SK-N-SH (cell line): Measurements from ENCODE around the gene PODN. TPM values are rescaled to one million over a fixed set of nuclear protein-coding genes. Genes with fewer than 3 reads are reported as not detected.

Experiments used
- CTCF ChIA-PET: fragments of 300-600, 350-600 bp; formaldehyde crosslinking; extraction: SDS; loops from one replicate; lab custom pipeline; 2021; lab: Yijun Ruan, JAX
- POLR2A ChIA-PET: fragments of 350-600 bp; sonication (Branson Sonifier 250); formaldehyde crosslinking; extraction: SDS; loops from one replicate; lab custom pipeline; 2020; ENCODE audit warnings: antibody characterized with exemption, inconsistent platforms; lab: Yijun Ruan, JAX
- DNase-seq: peaks from one replicate; pipeline ENCODE4 v3.0.0; 2012
- H2AFZ ChIP-seq: fragments of 200-600 bp; sonication (generic); 2 replicates; pipeline ENCODE4 v1.8.1; 2016; ENCODE audit warnings: antibody characterized with exemption, mild to moderate bottlenecking, low read depth
- H3F3A ChIP-seq: fragments of 200-600 bp; sonication (generic); replicated peaks from 2 replicates; pipeline ENCODE3; 2016; ENCODE audit warnings: antibody characterized with exemption, mild to moderate bottlenecking; ENCODE audit not compliant: insufficient read depth
- H3K27ac ChIP-seq, 2 experiments: fragments of 200-500 bp in 1 of 2; fragments of 200-600 bp in 1 of 2; sonication (Bioruptor generic) in 1 of 2; sonication (generic), shearing (Covaris generic) in 1 of 2; 2 replicates each; pipeline versions ENCODE4 v1.5.1 to v1.6.1; 2014 to 2016; ENCODE audit warnings: low read depth in 2 of 2, inconsistent platforms in 1 of 2, low read length in 1 of 2, mild to moderate bottlenecking in 1 of 2, mixed read lengths in 1 of 2
- H3K27me3 ChIP-seq: fragments of 200-600 bp; sonication (generic), shearing (Covaris generic); 2 replicates; pipeline ENCODE4 v1.6.1; 2016; ENCODE audit warnings: mixed run types; ENCODE audit not compliant: insufficient read depth
- H3K36me3 ChIP-seq, 2 experiments: fragments of 200-500 bp in 1 of 2; fragments of 200-600 bp in 1 of 2; sonication (Bioruptor generic) in 1 of 2; sonication (generic) in 1 of 2; replicated peaks in 1 of 2; 2 replicates each; pipeline versions ENCODE3 to v1.5.1; 2014 to 2016; ENCODE audit warnings: low read length in 1 of 2, mild to moderate bottlenecking in 1 of 2; ENCODE audit not compliant: insufficient read depth in 2 of 2, control insufficient read depth in 1 of 2
- H3K4me1 ChIP-seq, 2 experiments: fragments of 200-500 bp in 1 of 2; fragments of 200-600 bp in 1 of 2; sonication (Bioruptor generic) in 1 of 2; sonication (generic), shearing (Covaris generic) in 1 of 2; 2 replicates each; pipeline versions ENCODE4 v1.5.1 to v1.6.1; 2014 to 2016; ENCODE audit warnings: low read depth in 1 of 2, low read length in 1 of 2, mixed run types in 1 of 2; ENCODE audit not compliant: insufficient read depth in 2 of 2, control insufficient read depth in 1 of 2
- H3K4me2 ChIP-seq: fragments of 200-600 bp; sonication (generic), shearing (Covaris generic); 2 replicates; pipeline ENCODE4 v1.6.1; 2017; ENCODE audit warnings: mixed run types
- H3K4me3 ChIP-seq, 2 experiments: fragments of 200-500 bp in 1 of 2; fragments of 200-600 bp in 1 of 2; sonication (Bioruptor generic) in 1 of 2; sonication (generic), shearing (Covaris generic) in 1 of 2; 2 replicates each; pipeline versions ENCODE4 v1.5.1 to v1.8.1; 2014 to 2016; ENCODE audit warnings: low read depth in 2 of 2, inconsistent platforms in 1 of 2, low read length in 1 of 2, mild to moderate bottlenecking in 1 of 2, mixed read lengths in 1 of 2, moderate library complexity in 1 of 2
- H3K79me2 ChIP-seq: fragments of 200-600 bp; sonication (generic); 2 replicates; pipeline ENCODE4 v1.8.1; 2017; ENCODE audit warnings: mild to moderate bottlenecking; ENCODE audit not compliant: insufficient read depth
- H3K9ac ChIP-seq: fragments of 200-600 bp; sonication (generic); 2 replicates; pipeline ENCODE4 v1.6.1; 2017; ENCODE audit warnings: mixed run types
- H3K9me2 ChIP-seq: fragments of 200-600 bp; sonication (generic); 2 replicates; pipeline ENCODE4 v1.6.1; 2017; ENCODE audit warnings: mixed run types
- H3K9me3 ChIP-seq: fragments of 200-600 bp; sonication (generic); 2 replicates; pipeline ENCODE4 v1.6.1; 2017; ENCODE audit warnings: mixed run types, mild to moderate bottlenecking, moderate library complexity
- H4K20me1 ChIP-seq: fragments of 200-600 bp; sonication (generic); 2 replicates; pipeline ENCODE4 v1.6.1; 2017; ENCODE audit warnings: mild to moderate bottlenecking, mixed run types; ENCODE audit not compliant: insufficient read depth
- ELF1 ChIP-seq: IDR thresholded peaks from 2 replicates; pipeline ENCODE4 v1.4.0; 2012
- EP300 ChIP-seq, 2 experiments: IDR thresholded peaks; 2 replicates each; pipeline versions ENCODE4 v1.4.0 to v1.6.1; 2012; ENCODE audit warnings: borderline replicate concordance in 1 of 2, low read depth in 1 of 2, low read length in 1 of 2
- EZH2phosphoT487 ChIP-seq: fragments of 200-600 bp; sonication (generic); IDR thresholded peaks from 2 replicates; pipeline ENCODE4 v1.6.1; 2017; ENCODE audit warnings: low read depth, mixed run types, mild to moderate bottlenecking, antibody characterized with exemption, moderate library complexity, borderline replicate concordance
- FOSL2 ChIP-seq: IDR thresholded peaks from 2 replicates; pipeline ENCODE4 v1.4.0; 2012; ENCODE audit warnings: low read depth, mild to moderate bottlenecking, moderate library complexity, borderline replicate concordance
- FOXJ3 ChIP-seq: sonication (generic); formaldehyde crosslinking; IDR thresholded peaks from 2 replicates; pipeline ENCODE4 v1.5.1; 2020; ENCODE audit warnings: mild to moderate bottlenecking, missing genetic modification reagents
- FOXM1 ChIP-seq: IDR thresholded peaks from 2 replicates; pipeline ENCODE4 v1.4.0; 2012; ENCODE audit warnings: low read depth, mild to moderate bottlenecking
- GABPA ChIP-seq: IDR thresholded peaks from 2 replicates; pipeline ENCODE4 v1.4.0; 2012; ENCODE audit warnings: low read depth, mild to moderate bottlenecking
- JUND ChIP-seq: IDR thresholded peaks from 2 replicates; pipeline ENCODE4 v1.4.0; 2012
- NRF1 ChIP-seq: IDR thresholded peaks from 2 replicates; pipeline ENCODE4 v1.6.1; 2012; ENCODE audit warnings: low read depth, mild to moderate bottlenecking, low read length
- POLR2AphosphoS5 ChIP-seq: IDR thresholded peaks from 2 replicates; pipeline ENCODE4 v1.6.1; 2012; ENCODE audit warnings: low read depth, low read length
- RFX5 ChIP-seq: IDR thresholded peaks from 2 replicates; pipeline ENCODE4 v1.6.1; 2012; ENCODE audit warnings: mild to moderate bottlenecking, improper control_type of control experiment, low read length
- RXRA ChIP-seq: IDR thresholded peaks from 2 replicates; pipeline ENCODE4 v1.4.0; 2012; ENCODE audit warnings: low read depth, mild to moderate bottlenecking, borderline replicate concordance
- SMC3 ChIP-seq: IDR thresholded peaks from 2 replicates; pipeline ENCODE4 v1.6.1; 2012; ENCODE audit warnings: low read depth, low read length, improper control_type of control experiment
- TAF1 ChIP-seq: IDR thresholded peaks from 2 replicates; pipeline ENCODE4 v1.6.1; 2012; ENCODE audit warnings: low read depth, mild to moderate bottlenecking, low read length, moderate library complexity, borderline replicate concordance
- TCF12 ChIP-seq: IDR thresholded peaks from 2 replicates; pipeline ENCODE4 v1.4.0; 2012
- WGBS: methylation state at CpG from one replicate; pipeline ENCODE4 v1.1.6; 2017; ENCODE audit warnings: low lambda C conversion rate; 5-methylcytosine and 5-hydroxymethylcytosine counted together
- polyA plus RNA-seq, 3 experiments: library from polyadenylated mRNA; depleted of rRNA; stranded (reverse); fragments of >200 nt; gene quantifications; 2 replicates each; pipeline ENCODE4 v1.2.3, GENCODE V29; 2012
- TF ChIP-seq, protein P1 (sequence below): fragments of 150-350 bp; IDR thresholded peaks from 2 replicates; pipeline ENCODE4 v1.6.1; 2017; ENCODE audit warnings: antibody characterized with exemption, low read length, low read depth, borderline replicate concordance
- TF ChIP-seq, protein P2 (sequence below): fragments of 150-350 bp; IDR thresholded peaks from 2 replicates; pipeline ENCODE4 v1.6.1; 2016; ENCODE audit warnings: mild to moderate bottlenecking, low read depth, low read length
- TF ChIP-seq, protein P3 (sequence below): IDR thresholded peaks from 2 replicates; pipeline ENCODE4 v1.4.0; 2012; ENCODE audit warnings: low read depth, borderline replicate concordance

PODN gene
- polyA plus RNA-seq, 1 of the 3 experiments (the other 2 are of a cell fraction): 2.0 TPM

DNA sequence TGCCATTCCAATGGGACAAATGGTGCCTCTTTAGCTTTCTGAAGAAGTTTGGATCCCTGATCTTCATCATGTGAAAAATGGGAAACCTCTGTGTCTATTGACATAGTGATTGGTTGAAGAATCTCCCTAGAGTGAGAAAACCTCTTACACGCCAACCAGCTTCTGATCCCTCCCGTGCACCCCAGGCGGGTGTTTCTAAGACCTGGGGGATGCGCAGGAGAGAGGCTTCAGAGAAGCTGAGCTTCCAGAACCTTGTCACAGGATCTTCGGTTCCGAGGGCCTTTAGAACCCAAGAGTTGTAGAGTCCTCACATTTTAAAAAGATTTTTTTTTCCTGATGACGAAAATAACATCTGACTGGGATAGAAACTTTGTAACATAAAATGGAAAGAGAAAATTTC is 11.3 kb downstream of the PODN start:
- H3F3A ChIP-seq: no peaks in the 10 kb centered on the region
- no peaks in the 10 kb centered on the region for H4K20me1 ChIP-seq
- no peak overlapping the region for H3K4me2 ChIP-seq
- H2AFZ ChIP-seq: no peak overlapping the region
- H3K4me1 ChIP-seq: peaks cover 0 to 5% of the 10 kb centered on the region in 2 experiments; a peak in 1 of 4 replicates
- no peak for DNase-seq
- no peak for TF ChIP-seq NRF1
- no peak for TF ChIP-seq POLR2AphosphoS5
- no peak for TF ChIP-seq SMC3
- no peak for TF ChIP-seq FOSL2
- TF ChIP-seq RXRA: no peak
- TF ChIP-seq, protein P1, sequence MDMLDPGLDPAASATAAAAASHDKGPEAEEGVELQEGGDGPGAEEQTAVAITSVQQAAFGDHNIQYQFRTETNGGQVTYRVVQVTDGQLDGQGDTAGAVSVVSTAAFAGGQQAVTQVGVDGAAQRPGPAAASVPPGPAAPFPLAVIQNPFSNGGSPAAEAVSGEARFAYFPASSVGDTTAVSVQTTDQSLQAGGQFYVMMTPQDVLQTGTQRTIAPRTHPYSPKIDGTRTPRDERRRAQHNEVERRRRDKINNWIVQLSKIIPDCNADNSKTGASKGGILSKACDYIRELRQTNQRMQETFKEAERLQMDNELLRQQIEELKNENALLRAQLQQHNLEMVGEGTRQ: no peak
- no peak for TF ChIP-seq GABPA
- TF ChIP-seq, protein P2, sequence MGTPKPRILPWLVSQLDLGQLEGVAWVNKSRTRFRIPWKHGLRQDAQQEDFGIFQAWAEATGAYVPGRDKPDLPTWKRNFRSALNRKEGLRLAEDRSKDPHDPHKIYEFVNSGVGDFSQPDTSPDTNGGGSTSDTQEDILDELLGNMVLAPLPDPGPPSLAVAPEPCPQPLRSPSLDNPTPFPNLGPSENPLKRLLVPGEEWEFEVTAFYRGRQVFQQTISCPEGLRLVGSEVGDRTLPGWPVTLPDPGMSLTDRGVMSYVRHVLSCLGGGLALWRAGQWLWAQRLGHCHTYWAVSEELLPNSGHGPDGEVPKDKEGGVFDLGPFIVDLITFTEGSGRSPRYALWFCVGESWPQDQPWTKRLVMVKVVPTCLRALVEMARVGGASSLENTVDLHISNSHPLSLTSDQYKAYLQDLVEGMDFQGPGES: no peak
- no peak for TF ChIP-seq JUND
- TF ChIP-seq, protein P3, sequence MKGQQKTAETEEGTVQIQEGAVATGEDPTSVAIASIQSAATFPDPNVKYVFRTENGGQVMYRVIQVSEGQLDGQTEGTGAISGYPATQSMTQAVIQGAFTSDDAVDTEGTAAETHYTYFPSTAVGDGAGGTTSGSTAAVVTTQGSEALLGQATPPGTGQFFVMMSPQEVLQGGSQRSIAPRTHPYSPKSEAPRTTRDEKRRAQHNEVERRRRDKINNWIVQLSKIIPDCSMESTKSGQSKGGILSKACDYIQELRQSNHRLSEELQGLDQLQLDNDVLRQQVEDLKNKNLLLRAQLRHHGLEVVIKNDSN: no peak
- TF ChIP-seq EZH2phosphoT487: no peak
- TF ChIP-seq FOXM1: no peak
- no peak for TF ChIP-seq ELF1
- no peak for TF ChIP-seq FOXJ3
- H3K9me2 ChIP-seq: no peaks in the 10 kb centered on the region
- no peaks in the 10 kb centered on the region for H3K36me3 ChIP-seq
- H3K4me3 ChIP-seq: no peak overlapping the region
- H3K9ac ChIP-seq: no peak overlapping the region
- CTCF ChIA-PET: no interaction called here
- WGBS: 90% methylated on average over 7 of the region's 7 CpGs
- no peaks in the 10 kb centered on the region for H3K9me3 ChIP-seq
- no peaks in the 10 kb centered on the region for H3K27me3 ChIP-seq
- no peaks in the 10 kb centered on the region for H3K79me2 ChIP-seq
- no peak overlapping the region for H3K27ac ChIP-seq
- POLR2A ChIA-PET: no interaction called here

DNA sequence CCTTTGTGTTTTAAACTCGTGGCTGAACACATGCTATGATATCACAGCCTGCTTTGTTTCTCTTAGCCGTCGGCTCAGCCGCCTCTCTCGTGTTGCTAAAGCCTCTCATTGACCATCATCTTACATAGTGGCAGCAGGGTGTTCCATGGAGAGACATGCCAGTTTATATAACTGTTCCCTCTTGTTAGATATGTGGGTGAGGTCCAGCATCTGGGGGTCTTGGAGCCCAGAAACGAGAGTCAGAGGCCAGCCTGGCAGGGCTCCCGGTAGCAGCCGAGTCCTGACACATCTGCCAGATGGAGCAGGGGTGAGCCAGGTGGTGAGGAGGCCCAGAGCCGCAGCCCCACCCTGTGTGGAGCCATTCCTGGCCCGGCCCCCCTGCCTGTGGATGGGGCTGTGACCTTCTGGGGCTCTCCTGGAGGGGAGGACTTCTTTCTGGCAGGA is 11.9 kb downstream of the PODN start:
- ChIA-PET POLR2A (no interaction called here), CTCF (no interaction called here)
- no peaks in the 10 kb centered on the region for H3K9me2 ChIP-seq
- no peaks in the 10 kb centered on the region for H3F3A ChIP-seq
- H3K4me1 ChIP-seq: no peaks in the 10 kb centered on the region
- no peaks in the 10 kb centered on the region for H3K79me2 ChIP-seq
- 75% methylated on average over 8 of the region's 10 CpGs for WGBS
- H4K20me1 ChIP-seq: no peaks in the 10 kb centered on the region
- no peak overlapping the region for H3K4me3 ChIP-seq
- H2AFZ ChIP-seq: no peak overlapping the region
- no peaks in the 10 kb centered on the region for H3K9me3 ChIP-seq
- no peak overlapping the region for H3K4me2 ChIP-seq
- no peak overlapping the region for H3K9ac ChIP-seq
- no peak overlapping the region for H3K27ac ChIP-seq
- DNase-seq: peak; percentile 28
- no peak for TF ChIP-seq EP300 (IDR thresholded peaks at IDR 0.05; ENCODE audit: borderline replicate concordance in 1 of 2, low read depth in 1 of 2, low read length in 1 of 2)
- TF ChIP-seq, protein P3: no peak
- no peak for TF ChIP-seq TCF12
- no peak for TF ChIP-seq TAF1
- no peak for TF ChIP-seq SMC3
- no peak for TF ChIP-seq FOXJ3
- no peak for TF ChIP-seq RFX5
- TF ChIP-seq FOXM1: no peak
- TF ChIP-seq, all 33 proteins: peak for 0
- no peaks in the 10 kb centered on the region for H3K36me3 ChIP-seq
- no peaks in the 10 kb centered on the region for H3K27me3 ChIP-seq
